ENCODE data around the gene COL9A3. TPM values are rescaled to one million over a fixed set of nuclear protein-coding genes. Genes with fewer than 3 reads are reported as not detected.

The COL9A3 gene
- total and polyA plus RNA-seq, 2 donors from 2014 or later: 2.3 to 4.3 TPM

- Histone ChIP-seq H3K4me3 (ENCODE audit: low read length in 3 of 3) (peak overlapping the region in 2 of 3 donors; percentile 37 to 44), H3K27me3 (ENCODE audit: control insufficient read depth, insufficient read depth, low read length) (no peaks in the 10 kb centered on the region), H3K9me3 (ENCODE audit: control insufficient read depth in 2 of 3, insufficient read depth in 1 of 3, low read length in 3 of 3) (no peaks in the 10 kb centered on the region), H3K4me1 (ENCODE audit: control insufficient read depth in 2 of 3, insufficient read depth in 2 of 3, low read depth in 1 of 3, low read length in 3 of 3) (peaks cover 0 to 16% (median 8%) of the 10 kb centered on the region in 3 donors), H3K36me3 (ENCODE audit: control insufficient read depth in 2 of 3, insufficient read depth in 3 of 3, low read length in 3 of 3) (peaks cover 0 to 8% (median 5%) of the 10 kb centered on the region in 3 donors), H3K27ac (ENCODE audit: low read depth in 2 of 2, low read length in 2 of 2) (peak overlapping the region in 1 of 2 donors; percentile 51), H3K9ac (ENCODE audit: low read length in 3 of 3) (peak overlapping the region in 1 of 3 donors; percentile 58)
- DNase-seq (peak in 2 of 5 donors; percentile 40 to 82), FAIRE-seq (no peak)
- intact Hi-C loops (cut with DNase I): no loop called here
- TF ChIP-seq CTCF (IDR thresholded peaks at IDR 0.05; ENCODE audit: borderline replicate concordance, extremely low read depth, insufficient read depth): no peak
These were observed 20.0 kb upstream of the COL9A3 start for GRCh38 chr20:62796699-62797491.

- H3K27me3 ChIP-seq (ENCODE audit: control insufficient read depth, insufficient read depth, low read length): no peaks in the 10 kb centered on the region
- DNase-seq: no peak
- intact Hi-C loops (cut with DNase I): no loop called here
- FAIRE-seq: no peak
- no peak overlapping the region for H3K27ac ChIP-seq (ENCODE audit: low read depth in 2 of 2, low read length in 2 of 2)
- H3K4me3 ChIP-seq (ENCODE audit: low read length in 3 of 3): peak overlapping the region in 1 of 3 donors; percentile 32
- no peak for TF ChIP-seq CTCF (IDR thresholded peaks at IDR 0.05; ENCODE audit: borderline replicate concordance, extremely low read depth, insufficient read depth)
- peaks cover 0 to 16% (median 8%) of the 10 kb centered on the region in 3 donors for H3K4me1 ChIP-seq (ENCODE audit: control insufficient read depth in 2 of 3, insufficient read depth in 2 of 3, low read depth in 1 of 3, low read length in 3 of 3)
- no peaks in the 10 kb centered on the region for H3K9me3 ChIP-seq (ENCODE audit: control insufficient read depth in 2 of 3, insufficient read depth in 1 of 3, low read length in 3 of 3)
- no peak overlapping the region for H3K9ac ChIP-seq (ENCODE audit: low read length in 3 of 3)
- H3K36me3 ChIP-seq (ENCODE audit: control insufficient read depth in 2 of 3, insufficient read depth in 3 of 3, low read length in 3 of 3): peaks cover 0 to 8% (median 5%) of the 10 kb centered on the region in 3 donors
These were observed 18.9 kb upstream of the COL9A3 start for GRCh38 chr20:62797671-62798532.

GRCh38 chr20:62799036-62799435 is 17.8 kb upstream of the COL9A3 start:
- no peaks in the 10 kb centered on the region for H3K9me3 ChIP-seq (ENCODE audit: control insufficient read depth in 2 of 3, insufficient read depth in 1 of 3, low read length in 3 of 3)
- TF ChIP-seq CTCF (IDR thresholded peaks at IDR 0.05; ENCODE audit: borderline replicate concordance, extremely low read depth, insufficient read depth): no peak
- H3K27ac ChIP-seq (ENCODE audit: low read depth in 2 of 2, low read length in 2 of 2): no peak overlapping the region
- DNase-seq (no peak), FAIRE-seq (no peak)
- peaks cover 0 to 8% (median 5%) of the 10 kb centered on the region in 3 donors for H3K36me3 ChIP-seq (ENCODE audit: control insufficient read depth in 2 of 3, insufficient read depth in 3 of 3, low read length in 3 of 3)
- intact Hi-C loops (cut with DNase I): no loop called here
- peaks cover 0 to 11% (median under 1%) of the 10 kb centered on the region in 3 donors for H3K4me1 ChIP-seq (ENCODE audit: control insufficient read depth in 2 of 3, insufficient read depth in 2 of 3, low read depth in 1 of 3, low read length in 3 of 3)
- no peak overlapping the region for H3K4me3 ChIP-seq (ENCODE audit: low read length in 3 of 3)
- no peak overlapping the region for H3K9ac ChIP-seq (ENCODE audit: low read length in 3 of 3)
- no peaks in the 10 kb centered on the region for H3K27me3 ChIP-seq (ENCODE audit: control insufficient read depth, insufficient read depth, low read length)

Measured in kidney (tissue), 14 donors.